HL-60 (cell line): ENCODE results near the gene PCNX2.

Experiments used
- TF ChIP-seq, protein P1 (sequence below): IDR thresholded peaks from one replicate; pipeline ENCODE4 v1.5.1; 2011; ENCODE audit warnings: low read length, control low read depth, inconsistent platforms; ENCODE audit not compliant: insufficient read depth
- TF ChIP-seq, protein P2 (sequence below): IDR thresholded peaks from 2 replicates; pipeline ENCODE4 v1.6.1; 2012; ENCODE audit warnings: low read depth; ENCODE audit not compliant: insufficient replicate concordance

DNA sequence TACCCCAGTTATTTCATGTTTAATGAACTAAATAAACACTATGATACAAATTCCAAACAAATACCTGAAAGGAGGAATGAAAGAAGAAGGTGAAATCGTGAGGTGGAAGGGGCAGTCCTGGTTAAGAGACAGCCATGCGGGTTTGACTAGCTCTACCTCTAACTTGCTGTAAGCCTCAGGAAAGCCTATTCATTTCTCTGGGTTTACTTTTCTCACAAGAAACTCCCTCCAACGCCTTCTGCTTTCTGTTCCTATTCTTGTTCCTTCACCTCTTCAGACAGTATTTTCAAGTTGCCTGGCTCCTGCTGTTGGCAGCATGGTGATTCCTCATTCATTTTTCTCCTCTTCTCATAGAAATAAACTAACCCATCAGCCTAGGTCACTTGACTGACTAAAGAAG lies 252.7 kb downstream of the PCNX2 start:
- TF ChIP-seq, protein P1, sequence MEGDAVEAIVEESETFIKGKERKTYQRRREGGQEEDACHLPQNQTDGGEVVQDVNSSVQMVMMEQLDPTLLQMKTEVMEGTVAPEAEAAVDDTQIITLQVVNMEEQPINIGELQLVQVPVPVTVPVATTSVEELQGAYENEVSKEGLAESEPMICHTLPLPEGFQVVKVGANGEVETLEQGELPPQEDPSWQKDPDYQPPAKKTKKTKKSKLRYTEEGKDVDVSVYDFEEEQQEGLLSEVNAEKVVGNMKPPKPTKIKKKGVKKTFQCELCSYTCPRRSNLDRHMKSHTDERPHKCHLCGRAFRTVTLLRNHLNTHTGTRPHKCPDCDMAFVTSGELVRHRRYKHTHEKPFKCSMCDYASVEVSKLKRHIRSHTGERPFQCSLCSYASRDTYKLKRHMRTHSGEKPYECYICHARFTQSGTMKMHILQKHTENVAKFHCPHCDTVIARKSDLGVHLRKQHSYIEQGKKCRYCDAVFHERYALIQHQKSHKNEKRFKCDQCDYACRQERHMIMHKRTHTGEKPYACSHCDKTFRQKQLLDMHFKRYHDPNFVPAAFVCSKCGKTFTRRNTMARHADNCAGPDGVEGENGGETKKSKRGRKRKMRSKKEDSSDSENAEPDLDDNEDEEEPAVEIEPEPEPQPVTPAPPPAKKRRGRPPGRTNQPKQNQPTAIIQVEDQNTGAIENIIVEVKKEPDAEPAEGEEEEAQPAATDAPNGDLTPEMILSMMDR, result no peak
- TF ChIP-seq, protein P2, sequence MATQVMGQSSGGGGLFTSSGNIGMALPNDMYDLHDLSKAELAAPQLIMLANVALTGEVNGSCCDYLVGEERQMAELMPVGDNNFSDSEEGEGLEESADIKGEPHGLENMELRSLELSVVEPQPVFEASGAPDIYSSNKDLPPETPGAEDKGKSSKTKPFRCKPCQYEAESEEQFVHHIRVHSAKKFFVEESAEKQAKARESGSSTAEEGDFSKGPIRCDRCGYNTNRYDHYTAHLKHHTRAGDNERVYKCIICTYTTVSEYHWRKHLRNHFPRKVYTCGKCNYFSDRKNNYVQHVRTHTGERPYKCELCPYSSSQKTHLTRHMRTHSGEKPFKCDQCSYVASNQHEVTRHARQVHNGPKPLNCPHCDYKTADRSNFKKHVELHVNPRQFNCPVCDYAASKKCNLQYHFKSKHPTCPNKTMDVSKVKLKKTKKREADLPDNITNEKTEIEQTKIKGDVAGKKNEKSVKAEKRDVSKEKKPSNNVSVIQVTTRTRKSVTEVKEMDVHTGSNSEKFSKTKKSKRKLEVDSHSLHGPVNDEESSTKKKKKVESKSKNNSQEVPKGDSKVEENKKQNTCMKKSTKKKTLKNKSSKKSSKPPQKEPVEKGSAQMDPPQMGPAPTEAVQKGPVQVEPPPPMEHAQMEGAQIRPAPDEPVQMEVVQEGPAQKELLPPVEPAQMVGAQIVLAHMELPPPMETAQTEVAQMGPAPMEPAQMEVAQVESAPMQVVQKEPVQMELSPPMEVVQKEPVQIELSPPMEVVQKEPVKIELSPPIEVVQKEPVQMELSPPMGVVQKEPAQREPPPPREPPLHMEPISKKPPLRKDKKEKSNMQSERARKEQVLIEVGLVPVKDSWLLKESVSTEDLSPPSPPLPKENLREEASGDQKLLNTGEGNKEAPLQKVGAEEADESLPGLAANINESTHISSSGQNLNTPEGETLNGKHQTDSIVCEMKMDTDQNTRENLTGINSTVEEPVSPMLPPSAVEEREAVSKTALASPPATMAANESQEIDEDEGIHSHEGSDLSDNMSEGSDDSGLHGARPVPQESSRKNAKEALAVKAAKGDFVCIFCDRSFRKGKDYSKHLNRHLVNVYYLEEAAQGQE, result no peak
